GM23338 (cell line): ENCODE data around the gene SORCS2. TPM values are rescaled to one million over a fixed set of nuclear protein-coding genes. Genes with fewer than 3 reads are reported as not detected.

Experiments
- ATAC-seq: fragments of 200-7000 bp; cut with Tn5 transposase; 3 replicates; pipeline ENCODE4 v1.9.1; 2020
- DNase-seq: peaks from one replicate; pipeline ENCODE4 v3.0.0-alpha.2; 2015; ENCODE audit warnings: low spot score
- H2AFZ ChIP-seq: fragments of 200-600 bp; sonication (generic); 2 replicates; pipeline ENCODE4 v1.8.0; 2016; ENCODE audit warnings: antibody characterized with exemption, mild to moderate bottlenecking, moderate library complexity
- H3F3A ChIP-seq: fragments of 200-600 bp; sonication (generic); replicated peaks from 2 replicates; pipeline ENCODE4 v1.8.0; 2017; ENCODE audit warnings: antibody characterized with exemption, mixed run types, low read depth
- H3K27ac ChIP-seq: fragments of 200-600 bp; sonication (generic); 2 replicates; pipeline ENCODE4 v1.6.1; 2016; ENCODE audit warnings: low read depth
- H3K27me3 ChIP-seq: fragments of 200-600 bp; sonication (generic); 2 replicates; pipeline ENCODE4 v1.8.0; 2016; ENCODE audit warnings: mild to moderate bottlenecking, mixed run types, moderate library complexity; ENCODE audit not compliant: insufficient read depth
- H3K36me3 ChIP-seq: fragments of 200-600 bp; sonication (generic); 2 replicates; pipeline ENCODE4 v1.8.0; 2016; ENCODE audit warnings: mild to moderate bottlenecking; ENCODE audit not compliant: insufficient read depth
- H3K4me1 ChIP-seq: fragments of 200-600 bp; sonication (generic); 2 replicates; pipeline ENCODE4 v1.8.0; 2016; ENCODE audit warnings: mild to moderate bottlenecking, moderate library complexity; ENCODE audit not compliant: insufficient read depth
- H3K4me2 ChIP-seq: fragments of 200-600 bp; sonication (generic); 2 replicates; pipeline ENCODE4 v1.7.1; 2017; ENCODE audit warnings: mixed run types
- H3K4me3 ChIP-seq: fragments of 200-600 bp; sonication (generic); 2 replicates; pipeline ENCODE4 v1.6.1; 2016; ENCODE audit warnings: mixed run types
- H3K79me2 ChIP-seq: fragments of 200-600 bp; sonication (generic); replicated peaks from 2 replicates; pipeline ENCODE4 v1.8.0; 2017; ENCODE audit warnings: mild to moderate bottlenecking; ENCODE audit not compliant: insufficient read depth
- H3K9me2 ChIP-seq: fragments of 200-600 bp; sonication (generic); 2 replicates; pipeline ENCODE4 v1.8.0; 2017; ENCODE audit not compliant: insufficient read depth
- H4K20me1 ChIP-seq: fragments of 200-600 bp; sonication (generic); replicated peaks from 2 replicates; pipeline ENCODE4 v1.8.0; 2017; ENCODE audit warnings: mild to moderate bottlenecking; ENCODE audit not compliant: insufficient read depth
- H3K27ac Mint-ChIP-seq: 2 replicates; pipeline ENCODE4 v1.8.0; 2020; ENCODE audit warnings: inconsistent platforms, mild to moderate bottlenecking, moderate library complexity, mixed read lengths
- H3K27me3 Mint-ChIP-seq: 3 replicates; pipeline ENCODE4 v1.8.0; 2022; ENCODE audit warnings: low read depth, mild to moderate bottlenecking, moderate library complexity, mixed read lengths, inconsistent platforms; ENCODE audit not compliant: insufficient read depth, poor library complexity
- H3K36me3 Mint-ChIP-seq: 3 replicates; pipeline ENCODE4 v1.8.0; 2021; ENCODE audit warnings: low read depth, mild to moderate bottlenecking, inconsistent platforms, moderate library complexity, mixed read lengths
- H3K4me1 Mint-ChIP-seq: 3 replicates; pipeline ENCODE4 v1.8.0; 2020; ENCODE audit warnings: mild to moderate bottlenecking, inconsistent platforms, mixed read lengths
- H3K4me3 Mint-ChIP-seq: 3 replicates; pipeline ENCODE4 v1.8.0; 2021; ENCODE audit warnings: moderate library complexity, mild to moderate bottlenecking, inconsistent platforms, mixed read lengths
- H3K9me3 Mint-ChIP-seq: 3 replicates; pipeline ENCODE4 v1.8.0; 2020; ENCODE audit warnings: moderate library complexity, mild to moderate bottlenecking, inconsistent platforms, mixed read lengths
- CREB1 ChIP-seq: fragments of 250-450 bp; sonication (Bioruptor Pico); IDR thresholded peaks from 2 replicates; pipeline ENCODE4 v1.5.0; 2020; ENCODE audit warnings: low read depth, mild to moderate bottlenecking, moderate library complexity
- CTCF ChIP-seq, 2 experiments: fragments of 200-600 bp in 1 of 2; sonication (generic) in 1 of 2; conservative IDR thresholded peaks; 2 replicates each; pipeline versions ENCODE4 v1.5.1 to v1.6.1; 2016 to 2017; ENCODE audit warnings: antibody characterized with exemption in 2 of 2, low read depth in 2 of 2, mild to moderate bottlenecking in 2 of 2, moderate library complexity in 1 of 2
- ETS1 ChIP-seq: IDR thresholded peaks from 2 replicates; pipeline ENCODE4 v1.6.1; 2016; ENCODE audit warnings: antibody characterized with exemption
- EZH2 ChIP-seq: fragments of 200-600 bp; sonication (generic); IDR thresholded peaks from one replicate; pipeline ENCODE4 v1.8.0; 2017; ENCODE audit warnings: antibody characterized with exemption, mild to moderate bottlenecking, low read depth; ENCODE audit not compliant: unreplicated experiment
- EZH2phosphoT487 ChIP-seq: fragments of 200-600 bp; sonication (generic); IDR thresholded peaks from one replicate; pipeline ENCODE4 v1.8.1; 2018; ENCODE audit warnings: antibody characterized with exemption; ENCODE audit not compliant: unreplicated experiment
- JUNB ChIP-seq: IDR thresholded peaks from one replicate; pipeline ENCODE4 v1.6.1; 2016; ENCODE audit warnings: antibody characterized with exemption; ENCODE audit not compliant: unreplicated experiment
- NANOG ChIP-seq: IDR thresholded peaks from 2 replicates; pipeline ENCODE4 v1.6.1; 2016; ENCODE audit warnings: antibody characterized with exemption, borderline replicate concordance
- POLR2AphosphoS5 ChIP-seq: IDR thresholded peaks from 2 replicates; pipeline ENCODE4 v1.6.1; 2016; ENCODE audit warnings: antibody characterized with exemption, low read depth
- REST ChIP-seq: IDR thresholded peaks from one replicate; pipeline ENCODE4 v1.6.1; 2018; ENCODE audit warnings: antibody characterized with exemption; ENCODE audit not compliant: unreplicated experiment
- STAT1 ChIP-seq: IDR thresholded peaks from one replicate; pipeline ENCODE4 v1.6.1; 2016; ENCODE audit warnings: antibody characterized with exemption; ENCODE audit not compliant: unreplicated experiment
- ZNF114 ChIP-seq: fragments of 250-450 bp; sonication (Bioruptor Pico); IDR thresholded peaks from 2 replicates; pipeline ENCODE4 v1.5.0; 2020; ENCODE audit warnings: mild to moderate bottlenecking, moderate library complexity
- ZNF331 ChIP-seq: fragments of 250-450 bp; sonication (Bioruptor Pico); IDR thresholded peaks from 2 replicates; pipeline ENCODE4 v1.5.0; 2020; ENCODE audit warnings: low read depth, mild to moderate bottlenecking, moderate library complexity
- ZNF462 ChIP-seq: fragments of 250-450 bp; sonication (Bioruptor Pico); IDR thresholded peaks from 2 replicates; pipeline ENCODE4 v1.5.0; 2020; ENCODE audit warnings: mild to moderate bottlenecking, moderate library complexity
- polyA plus RNA-seq: library from polyadenylated mRNA; unstranded; fragments of >200 nt; fragmentation: Nextera tagmentation; extraction: Ambion mirVana; gene quantifications from 2 replicates; pipeline ENCODE4 v1.2.1, GENCODE V29; 2016
- total RNA-seq: library from RNA; depleted of rRNA; stranded (reverse); fragments of >200 nt; shearing (Covaris generic); gene quantifications from 2 replicates; pipeline ENCODE4 v1.2.3, GENCODE V29; 2014

Gene SORCS2
- total and polyA plus RNA-seq, 2 experiments from 2014 or later: 0.47 to 2.4 TPM

DNA sequence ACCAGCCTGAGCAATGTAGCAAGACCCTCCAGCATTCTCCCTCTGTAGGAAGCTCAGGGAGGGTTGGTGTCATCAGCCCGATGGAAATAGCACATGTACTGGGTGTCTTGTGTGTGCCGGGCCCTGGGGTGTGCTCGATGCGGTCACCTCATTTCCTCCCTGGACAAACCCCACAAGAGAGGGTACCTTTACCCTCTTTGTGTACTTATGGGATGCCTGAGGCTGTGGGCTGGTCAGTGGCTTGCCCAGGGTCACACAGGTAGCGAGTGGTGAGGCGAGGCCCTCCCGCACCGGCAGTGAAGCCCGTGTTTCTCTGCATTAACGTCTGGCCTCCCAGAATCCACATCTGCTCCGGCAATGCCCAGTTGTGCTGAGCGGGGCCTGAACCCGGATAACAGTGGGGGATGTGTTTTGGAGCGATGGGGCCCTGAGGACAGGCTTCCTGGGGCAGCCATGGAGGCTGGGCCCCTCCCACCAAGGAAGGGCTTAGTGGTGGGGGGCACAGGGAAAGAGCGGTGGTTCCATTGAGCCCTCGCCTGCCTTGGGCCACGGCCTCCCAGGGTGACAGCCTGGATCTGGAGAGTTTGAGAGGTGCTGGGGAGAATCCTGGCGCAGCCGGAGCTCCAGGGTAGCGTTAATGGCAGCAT, 234.3 kb downstream of the SORCS2 start:
- Histone ChIP-seq H3K27ac (no peak overlapping the region), H3K4me1 (peaks cover 24% of the 10 kb centered on the region), H3K9me2 (no peaks in the 10 kb centered on the region), H2AFZ (no peak overlapping the region), H4K20me1 (no peaks in the 10 kb centered on the region), H3K36me3 (no peaks in the 10 kb centered on the region), H3K4me3 (no peak overlapping the region), H3K79me2 (no peaks in the 10 kb centered on the region), H3K27me3 (no peaks in the 10 kb centered on the region), H3F3A (no peaks in the 10 kb centered on the region), H3K4me2 (no peak overlapping the region)
- no peaks in the 10 kb centered on the region; the same call in 2 of the 3 replicates for H3K9me3 Mint-ChIP-seq
- ATAC-seq: no peak
- H3K4me3 Mint-ChIP-seq: no peak overlapping the region
- no peak overlapping the region for H3K27ac Mint-ChIP-seq
- no peaks in the 10 kb centered on the region for H3K36me3 Mint-ChIP-seq
- H3K4me1 Mint-ChIP-seq: peaks cover 37% of the 10 kb centered on the region
- no peak for DNase-seq
- H3K27me3 Mint-ChIP-seq: peaks cover 16% of the 10 kb centered on the region
- no peak for TF ChIP-seq ZNF114 (CRISPR knock-in tag)
- no peak for TF ChIP-seq ETS1
- TF ChIP-seq STAT1: no peak
- TF ChIP-seq NANOG: no peak
- no peak for TF ChIP-seq POLR2AphosphoS5
- no peak for TF ChIP-seq ZNF331 (CRISPR knock-in tag)
- TF ChIP-seq REST: no peak
- no peak for TF ChIP-seq CREB1
- no peak for TF ChIP-seq JUNB
- TF ChIP-seq EZH2phosphoT487: no peak
- no peak for TF ChIP-seq CTCF (conservative IDR thresholded peaks at IDR 0.05; ENCODE audit: low read depth in 2 of 2)
- TF ChIP-seq ZNF462 (CRISPR knock-in tag): no peak
- no peak for TF ChIP-seq EZH2
